A549 (cell line): Measurements from ENCODE around the gene PRRX1. TPM values are rescaled to one million over a fixed set of nuclear protein-coding genes. Genes with fewer than 3 reads are reported as not detected.

Experiments used
- ATAC-seq, 2 experiments: fragments of 200-7000 bp in 1 of 2; fragments of >200 bp in 1 of 2; cut with Nextera tagmentation in 1 of 2; cut with Tn5 transposase in 1 of 2; 3 replicates each; pipeline versions ENCODE4 v1.8.0 to v1.9.1; 2018 to 2020; ENCODE audit warnings: mild to moderate bottlenecking in 1 of 2, moderate library complexity in 1 of 2
- CTCF ChIA-PET: fragments of 300-600 bp; sonication (Branson Sonifier 250); formaldehyde crosslinking; extraction: SDS; loops from one replicate; lab custom pipeline; 2021; ENCODE audit warnings: antibody characterized with exemption, inconsistent platforms; lab: Yijun Ruan, JAX
- POLR2A ChIA-PET: fragments of 350-600 bp; formaldehyde crosslinking; extraction: SDS; loops from one replicate; lab custom pipeline; 2021; ENCODE audit warnings: antibody characterized with exemption, inconsistent platforms; lab: Yijun Ruan, JAX
- DNase-seq, 2 experiments: peaks; one replicate each; pipeline versions ENCODE4 v3.0.0 to v3.0.0-alpha.2; 2011 to 2016; ENCODE audit warnings: low read depth in 1 of 2, low spot score in 1 of 2
- FAIRE-seq: peaks from 2 replicates; lab custom pipeline; 2011; peaks lifted over from hg19 to GRCh38; lab: Jason Lieb, UNC
- H3K27ac ChIP-seq, 2 experiments: fragments of >200 bp; sonication (Bioruptor Twin); formaldehyde crosslinking; 3 replicates each; pipeline ENCODE4 v1.5.1; 2016 to 2017
- H3K4me1 ChIP-seq: fragments of >200 bp; sonication (Bioruptor Twin); formaldehyde crosslinking; 3 replicates; pipeline ENCODE4 v1.6.1; 2016
- H3K4me2 ChIP-seq: fragments of >200 bp; sonication (Bioruptor Twin); formaldehyde crosslinking; 3 replicates; pipeline ENCODE4 v1.6.1; 2016
- H3K4me3 ChIP-seq: fragments of >200 bp; sonication (Bioruptor Twin); formaldehyde crosslinking; 3 replicates; pipeline ENCODE4 v1.5.1; 2016
- H3K9me3 ChIP-seq: fragments of >200 bp; sonication (Bioruptor Twin); formaldehyde crosslinking; 3 replicates; pipeline ENCODE4 v1.6.1; 2016
- ATOH8 ChIP-seq: fragments of 250-450 bp; sonication (Bioruptor Pico); IDR thresholded peaks from 2 replicates; pipeline ENCODE4 v1.5.0; 2020; ENCODE audit warnings: low read depth, mild to moderate bottlenecking, moderate library complexity
- CBX8 ChIP-seq: fragments of 200-600 bp; sonication (generic); IDR thresholded peaks from 2 replicates; pipeline ENCODE4 v1.6.1; 2016
- CEBPB ChIP-seq, 2 experiments: fragments of >200 bp in 1 of 2; sonication (Bioruptor Twin) in 1 of 2; formaldehyde crosslinking in 1 of 2; IDR thresholded peaks; 2 replicates each; pipeline ENCODE4 v1.6.1; 2012 to 2016
- CHD4 ChIP-seq: fragments of 200-600 bp; sonication (generic); IDR thresholded peaks from 2 replicates; pipeline ENCODE4 v1.6.1; 2016; ENCODE audit warnings: antibody characterized with exemption, mild to moderate bottlenecking, borderline replicate concordance
- E2F6 ChIP-seq: IDR thresholded peaks from 2 replicates; pipeline ENCODE4 v1.6.1; 2012; ENCODE audit warnings: low read depth, borderline replicate concordance
- FOSL2 ChIP-seq, 2 experiments: fragments of 450-650 bp in 1 of 2; fragments of >200 bp in 1 of 2; sonication (Bioruptor Twin) in 1 of 2; formaldehyde crosslinking; IDR thresholded peaks; 2 replicates each; pipeline versions ENCODE4 v1.5.0 to v1.6.1; 2016 to 2020; ENCODE audit warnings: mild to moderate bottlenecking in 1 of 2, moderate library complexity in 1 of 2
- GATA3 ChIP-seq: IDR thresholded peaks from 2 replicates; pipeline ENCODE4 v1.6.1; 2012; ENCODE audit warnings: borderline replicate concordance
- HOXA7 ChIP-seq: fragments of 250-450 bp; sonication (Bioruptor Pico); IDR thresholded peaks from 2 replicates; pipeline ENCODE4 v1.5.0; 2020; ENCODE audit warnings: mild to moderate bottlenecking, moderate library complexity
- JUN ChIP-seq, 2 experiments: fragments of >200 bp; sonication (Bioruptor Twin); formaldehyde crosslinking; IDR thresholded peaks; 2 replicates in 1 of 2; 3 replicates in 1 of 2; pipeline ENCODE4 v1.6.1; 2016 to 2017
- JUNB ChIP-seq: fragments of >200 bp; sonication (Bioruptor Twin); formaldehyde crosslinking; IDR thresholded peaks from 2 replicates; pipeline ENCODE4 v1.6.1; 2016
- MAX ChIP-seq: IDR thresholded peaks from 2 replicates; pipeline ENCODE4 v1.6.1; 2012
- NFE2L2 ChIP-seq: fragments of 150-350 bp; conservative IDR thresholded peaks from 2 replicates; pipeline ENCODE4 v1.6.1; 2014; ENCODE audit warnings: low read length
- POLR2A ChIP-seq: IDR thresholded peaks from 2 replicates; pipeline ENCODE4 v1.6.1; 2012; ENCODE audit warnings: mild to moderate bottlenecking, low read length
- RARB ChIP-seq: fragments of 250-450 bp; sonication (Bioruptor Pico); IDR thresholded peaks from 2 replicates; pipeline ENCODE4 v1.8.0; 2021; ENCODE audit warnings: mild to moderate bottlenecking, moderate library complexity
- SMC3 ChIP-seq: fragments of >200 bp; sonication (Bioruptor Twin); formaldehyde crosslinking; IDR thresholded peaks from 3 replicates; pipeline ENCODE4 v1.6.1; 2018; ENCODE audit warnings: inconsistent platforms
- SREBF2 ChIP-seq: fragments of 450-650 bp; IDR thresholded peaks from 2 replicates; pipeline ENCODE4 v1.6.1; 2014; ENCODE audit warnings: mild to moderate bottlenecking, moderate library complexity
- TFCP2L1 ChIP-seq: fragments of 250-450 bp; sonication (Bioruptor Pico); IDR thresholded peaks from 2 replicates; pipeline ENCODE4 v1.5.0; 2021; ENCODE audit warnings: mild to moderate bottlenecking
- WGBS: methylation state at CpG from one replicate; pipeline ENCODE4 v1.1.6; 2017; ENCODE audit errors: missing lambda C conversion rate; 5-methylcytosine and 5-hydroxymethylcytosine counted together
- polyA plus RNA-seq, 4 experiments: library from polyadenylated mRNA; depleted of rRNA in 3 of 4; stranded (reverse); fragments of >200 nt; fragmentation: RNase III in 1 of 4; extraction: RNeasy Plus Mini Kit Qiagen cat#74134 plus additional on column Dnase treatment in 1 of 4; gene quantifications; 2 replicates in 3 of 4; 3 replicates in 1 of 4; pipeline ENCODE4 v1.2.3, GENCODE V29; 2011 to 2017
- TF ChIP-seq, protein P1 (sequence below): fragments of >200 bp; sonication (Bioruptor Twin); formaldehyde crosslinking; IDR thresholded peaks from 3 replicates; pipeline ENCODE4 v1.6.1; 2016
- TF ChIP-seq, protein P2 (sequence below): fragments of 200-600 bp; sonication (generic); IDR thresholded peaks from 2 replicates; pipeline ENCODE4 v1.6.1; 2016; ENCODE audit warnings: antibody characterized with exemption, mild to moderate bottlenecking, moderate library complexity
- TF ChIP-seq, protein P3 (sequence below): IDR thresholded peaks from 2 replicates; pipeline ENCODE4 v1.6.1; 2012

The PRRX1 gene
- polyA plus RNA-seq, 2 of the 4 experiments (the other 2 are of a cell fraction) = 0.14 TPM; not detected in 1

DNA sequence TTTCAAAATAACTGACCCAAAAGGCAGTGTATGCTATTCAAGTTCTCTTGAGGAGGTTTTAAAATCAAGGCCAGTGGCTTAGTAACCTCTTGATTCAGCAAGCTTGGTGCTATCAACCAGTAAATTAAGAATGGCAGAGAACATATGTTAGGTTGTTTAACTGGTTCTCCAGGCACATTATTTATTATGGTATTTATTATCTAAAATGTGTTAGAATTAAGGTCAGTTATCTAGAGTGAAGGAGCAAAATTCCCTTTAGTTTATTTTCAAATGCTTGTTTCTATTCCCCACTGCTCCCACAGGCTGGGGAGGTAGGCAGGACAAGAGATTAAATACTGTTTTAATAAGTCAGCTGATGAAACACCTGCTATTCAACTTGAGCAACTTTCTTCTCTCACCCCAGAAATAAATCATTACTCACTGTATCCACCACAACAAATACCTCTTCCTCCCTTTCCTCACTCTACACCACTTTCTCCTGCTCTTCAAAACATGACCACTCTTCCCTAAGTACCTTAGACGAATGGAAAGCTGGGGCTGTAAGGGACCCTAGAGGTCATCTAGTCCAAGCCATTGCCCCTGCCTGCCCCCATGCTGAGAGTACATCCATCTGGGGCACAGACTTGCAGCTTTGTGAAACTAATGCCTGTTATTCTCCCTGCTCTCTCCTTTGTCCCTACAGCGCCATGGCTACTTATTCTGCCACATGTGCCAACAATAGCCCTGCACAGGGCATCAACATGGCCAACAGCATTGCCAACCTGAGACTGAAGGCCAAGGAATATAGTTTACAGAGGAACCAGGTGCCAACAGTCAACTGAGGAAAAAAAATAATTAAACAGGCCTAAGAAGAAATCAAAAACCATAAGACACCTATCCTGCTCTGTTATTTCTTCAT is 71.7 kb downstream of the PRRX1 start:
- no peak for ATAC-seq
- FAIRE-seq = no peak
- Histone ChIP-seq H3K4me1 (no peaks in the 10 kb centered on the region), H3K9me3 (no peaks in the 10 kb centered on the region)
- TF ChIP-seq JUN (IDR thresholded peaks at IDR 0.05) = no peak
- no peak for TF ChIP-seq TFCP2L1 (CRISPR knock-in tag)
- no peak for TF ChIP-seq SMC3
- TF ChIP-seq NFE2L2 = no peak
- no peak for TF ChIP-seq MAX
- no peak for TF ChIP-seq FOSL2 (IDR thresholded peaks at IDR 0.05)
- no peak for TF ChIP-seq FOSL2 (CRISPR knock-in tag; IDR thresholded peaks at IDR 0.05)
- no peak for TF ChIP-seq ATOH8 (CRISPR knock-in tag)
- TF ChIP-seq, protein P1, sequence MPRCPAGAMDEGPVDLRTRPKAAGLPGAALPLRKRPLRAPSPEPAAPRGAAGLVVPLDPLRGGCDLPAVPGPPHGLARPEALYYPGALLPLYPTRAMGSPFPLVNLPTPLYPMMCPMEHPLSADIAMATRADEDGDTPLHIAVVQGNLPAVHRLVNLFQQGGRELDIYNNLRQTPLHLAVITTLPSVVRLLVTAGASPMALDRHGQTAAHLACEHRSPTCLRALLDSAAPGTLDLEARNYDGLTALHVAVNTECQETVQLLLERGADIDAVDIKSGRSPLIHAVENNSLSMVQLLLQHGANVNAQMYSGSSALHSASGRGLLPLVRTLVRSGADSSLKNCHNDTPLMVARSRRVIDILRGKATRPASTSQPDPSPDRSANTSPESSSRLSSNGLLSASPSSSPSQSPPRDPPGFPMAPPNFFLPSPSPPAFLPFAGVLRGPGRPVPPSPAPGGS = no peak
- no peak for TF ChIP-seq RARB
- TF ChIP-seq JUNB = no peak
- no peak for TF ChIP-seq POLR2A
- TF ChIP-seq E2F6 = no peak
- TF ChIP-seq, protein P2, sequence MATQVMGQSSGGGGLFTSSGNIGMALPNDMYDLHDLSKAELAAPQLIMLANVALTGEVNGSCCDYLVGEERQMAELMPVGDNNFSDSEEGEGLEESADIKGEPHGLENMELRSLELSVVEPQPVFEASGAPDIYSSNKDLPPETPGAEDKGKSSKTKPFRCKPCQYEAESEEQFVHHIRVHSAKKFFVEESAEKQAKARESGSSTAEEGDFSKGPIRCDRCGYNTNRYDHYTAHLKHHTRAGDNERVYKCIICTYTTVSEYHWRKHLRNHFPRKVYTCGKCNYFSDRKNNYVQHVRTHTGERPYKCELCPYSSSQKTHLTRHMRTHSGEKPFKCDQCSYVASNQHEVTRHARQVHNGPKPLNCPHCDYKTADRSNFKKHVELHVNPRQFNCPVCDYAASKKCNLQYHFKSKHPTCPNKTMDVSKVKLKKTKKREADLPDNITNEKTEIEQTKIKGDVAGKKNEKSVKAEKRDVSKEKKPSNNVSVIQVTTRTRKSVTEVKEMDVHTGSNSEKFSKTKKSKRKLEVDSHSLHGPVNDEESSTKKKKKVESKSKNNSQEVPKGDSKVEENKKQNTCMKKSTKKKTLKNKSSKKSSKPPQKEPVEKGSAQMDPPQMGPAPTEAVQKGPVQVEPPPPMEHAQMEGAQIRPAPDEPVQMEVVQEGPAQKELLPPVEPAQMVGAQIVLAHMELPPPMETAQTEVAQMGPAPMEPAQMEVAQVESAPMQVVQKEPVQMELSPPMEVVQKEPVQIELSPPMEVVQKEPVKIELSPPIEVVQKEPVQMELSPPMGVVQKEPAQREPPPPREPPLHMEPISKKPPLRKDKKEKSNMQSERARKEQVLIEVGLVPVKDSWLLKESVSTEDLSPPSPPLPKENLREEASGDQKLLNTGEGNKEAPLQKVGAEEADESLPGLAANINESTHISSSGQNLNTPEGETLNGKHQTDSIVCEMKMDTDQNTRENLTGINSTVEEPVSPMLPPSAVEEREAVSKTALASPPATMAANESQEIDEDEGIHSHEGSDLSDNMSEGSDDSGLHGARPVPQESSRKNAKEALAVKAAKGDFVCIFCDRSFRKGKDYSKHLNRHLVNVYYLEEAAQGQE = no peak
- TF ChIP-seq SREBF2 = no peak
- no peak for TF ChIP-seq CBX8
- TF ChIP-seq CEBPB (IDR thresholded peaks at IDR 0.05) = no peak
- no peak for TF ChIP-seq CHD4
- TF ChIP-seq, protein P3, sequence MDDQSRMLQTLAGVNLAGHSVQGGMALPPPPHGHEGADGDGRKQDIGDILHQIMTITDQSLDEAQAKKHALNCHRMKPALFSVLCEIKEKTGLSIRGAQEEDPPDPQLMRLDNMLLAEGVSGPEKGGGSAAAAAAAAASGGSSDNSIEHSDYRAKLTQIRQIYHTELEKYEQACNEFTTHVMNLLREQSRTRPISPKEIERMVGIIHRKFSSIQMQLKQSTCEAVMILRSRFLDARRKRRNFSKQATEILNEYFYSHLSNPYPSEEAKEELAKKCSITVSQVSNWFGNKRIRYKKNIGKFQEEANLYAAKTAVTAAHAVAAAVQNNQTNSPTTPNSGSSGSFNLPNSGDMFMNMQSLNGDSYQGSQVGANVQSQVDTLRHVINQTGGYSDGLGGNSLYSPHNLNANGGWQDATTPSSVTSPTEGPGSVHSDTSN = no peak
- no peak for TF ChIP-seq GATA3
- no peak for TF ChIP-seq HOXA7 (CRISPR knock-in tag)
- TF ChIP-seq, all 56 proteins: peak for 0
- ChIA-PET CTCF (no interaction called here), POLR2A (no interaction called here)
- WGBS = 0% methylated on average over 2 of the region's 2 CpGs
- H3K4me2 ChIP-seq = no peak overlapping the region
- H3K4me3 ChIP-seq = no peak overlapping the region
- no peak for DNase-seq
- H3K27ac ChIP-seq = no peak overlapping the region
